Peyer's patch (tissue), 4 donors: ENCODE measurements around the gene CCDC157. TPM values are rescaled to one million over a fixed set of nuclear protein-coding genes. Genes with fewer than 3 reads are reported as not detected.

ENCODE experiments used
- DNase-seq, 3 donors: peaks; one replicate each; pipeline ENCODE4 v3.0.0-alpha.2; 2017 to 2019
- H3K27ac ChIP-seq, 4 donors: fragments of 200-600 bp; sonication (generic); one replicate each; pipeline ENCODE4 v1.5.1; 2016 to 2019
- H3K27me3 ChIP-seq, 2 donors: fragments of 200-600 bp; sonication (generic); one replicate each; pipeline ENCODE4 v1.5.1; 2019
- H3K36me3 ChIP-seq, 3 donors: fragments of 200-600 bp; sonication (generic); one replicate each; pipeline ENCODE4 v1.5.1; 2016 to 2019
- H3K4me1 ChIP-seq, 4 donors: fragments of 200-600 bp; sonication (generic); one replicate each; pipeline ENCODE4 v1.5.1; 2016 to 2019
- H3K4me3 ChIP-seq, 4 donors: fragments of 200-600 bp; sonication (generic); 1 replicate in 3 of 4; 2 replicates in 1 of 4; pipeline ENCODE4 v1.5.1; 2016 to 2019; ENCODE audit warnings: mild to moderate bottlenecking in 1 of 4
- H3K9me3 ChIP-seq, 4 donors: fragments of 200-600 bp; sonication (generic); one replicate each; pipeline ENCODE4 v1.5.1; 2016 to 2019; ENCODE audit warnings: mild to moderate bottlenecking in 1 of 4
- CTCF ChIP-seq, 6 experiments: fragments of 450-650 bp in 4 of 6; fragments of 200-600 bp in 2 of 6; sonication (generic) in 1 of 6; IDR thresholded peaks; one replicate each; pipeline ENCODE4 v1.5.1; 2017 to 2019; ENCODE audit warnings: antibody characterized with exemption in 6 of 6, mild to moderate bottlenecking in 3 of 6, moderate library complexity in 1 of 6
- POLR2A ChIP-seq, 2 donors: fragments of 450-650 bp; IDR thresholded peaks; one replicate each; pipeline ENCODE4 v1.5.1; 2017; ENCODE audit warnings: antibody characterized with exemption in 2 of 2, mild to moderate bottlenecking in 2 of 2, moderate library complexity in 2 of 2
- total RNA-seq, 4 donors: library from RNA; depleted of rRNA; stranded (reverse); fragments of >200 nt; gene quantifications; one replicate each; pipeline ENCODE4 v1.1.0, GENCODE V29; 2016

CCDC157 gene
- total RNA-seq, 4 donors from 2014 or later: 3.5 to 8.8 (median 6.9) TPM

DNA sequence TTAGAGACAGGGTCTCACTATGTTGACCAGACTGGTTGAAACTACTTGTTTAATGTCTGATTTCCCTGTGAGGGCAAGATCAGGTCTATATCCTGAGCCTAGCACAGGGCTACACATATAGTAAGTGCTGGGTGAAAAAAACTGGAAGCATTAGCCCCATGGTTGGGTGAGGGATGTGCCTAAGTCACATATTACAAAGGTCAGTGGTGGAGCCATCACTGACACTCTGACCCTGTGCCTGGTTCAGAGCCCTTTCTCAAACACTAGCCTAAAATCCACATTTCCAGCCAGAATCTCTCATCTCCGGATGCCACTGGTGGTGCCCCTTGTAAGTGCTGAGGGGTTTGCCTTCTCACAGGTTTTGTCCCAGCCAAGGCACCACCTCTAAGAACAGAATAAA lies 39.0 kb upstream of the CCDC157 start:
- Histone ChIP-seq H3K9me3 (no peaks in the 10 kb centered on the region), H3K4me1 (peaks cover 2 to 32% (median 23%) of the 10 kb centered on the region in 4 donors), H3K27me3 (no peaks in the 10 kb centered on the region), H3K4me3 (no peak overlapping the region), H3K36me3 (no peaks in the 10 kb centered on the region), H3K27ac (peak overlapping the region in 2 of 4 donors; percentile 9 to 25)
- no peak for DNase-seq
- no peak for TF ChIP-seq POLR2A (IDR thresholded peaks at IDR 0.05)

DNA sequence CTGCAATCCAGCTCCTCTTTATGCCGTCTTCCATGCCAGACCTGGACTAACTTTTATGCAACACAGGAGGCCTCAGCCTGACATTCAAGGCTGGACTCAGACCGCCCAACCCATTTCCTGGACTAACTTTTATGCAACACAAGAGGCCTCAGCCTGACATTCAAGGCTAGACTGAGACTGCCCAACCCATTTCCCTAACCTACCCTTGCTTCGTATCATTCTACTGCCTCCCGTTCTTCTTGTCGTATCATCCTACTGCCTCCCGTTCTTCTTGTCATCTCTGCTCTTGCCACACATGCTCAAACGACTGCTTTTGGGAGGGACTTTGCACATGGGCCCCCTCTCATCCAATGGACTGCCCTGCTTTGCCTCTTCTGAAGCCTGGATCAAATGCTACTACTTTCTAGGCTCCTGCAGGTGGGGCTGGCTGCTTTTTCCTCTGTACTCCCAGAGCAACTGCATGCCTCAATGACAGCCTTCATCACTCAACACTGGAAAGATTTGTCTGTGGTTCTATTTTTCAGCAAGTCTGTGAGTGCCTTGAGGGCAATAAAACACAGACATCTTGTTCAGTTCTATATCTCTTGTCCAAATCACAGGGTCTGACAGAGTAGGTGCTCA lies 37.9 kb upstream of the CCDC157 start:
- Histone ChIP-seq H3K9me3 (no peaks in the 10 kb centered on the region), H3K4me1 (peaks cover 0 to 34% (median 20%) of the 10 kb centered on the region in 4 donors), H3K27ac (no peak overlapping the region), H3K27me3 (no peaks in the 10 kb centered on the region), H3K36me3 (no peaks in the 10 kb centered on the region), H3K4me3 (no peak overlapping the region)
- no peak for TF ChIP-seq POLR2A (IDR thresholded peaks at IDR 0.05)
- no peak for TF ChIP-seq CTCF (IDR thresholded peaks at IDR 0.05)
- no peak for DNase-seq

DNA sequence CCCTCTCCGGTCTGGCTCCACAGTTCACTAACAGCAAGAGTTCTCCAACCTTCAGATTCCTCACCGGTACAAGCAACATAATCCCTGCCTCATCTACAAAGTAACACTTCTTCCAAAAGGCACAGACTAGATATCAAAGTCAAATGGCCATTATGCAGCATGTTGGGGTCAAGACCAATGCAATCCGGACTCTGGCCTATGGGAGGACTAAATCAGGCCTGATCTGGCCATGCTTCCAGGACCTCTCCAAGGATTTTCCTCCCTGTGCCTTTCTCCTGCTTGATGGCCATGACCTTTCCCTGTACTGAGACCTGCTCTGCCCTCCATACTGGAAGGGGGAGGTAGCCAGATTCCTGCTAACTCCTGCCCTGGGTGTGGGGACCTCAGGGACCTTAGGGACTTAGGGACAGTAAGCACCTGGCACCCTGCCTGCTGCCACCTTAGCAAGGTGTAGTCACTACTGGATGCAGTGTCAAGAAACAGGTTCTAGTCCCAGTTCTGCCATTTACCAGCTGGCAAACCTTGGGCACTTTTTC lies 36.7 kb upstream of the CCDC157 start:
- no peaks in the 10 kb centered on the region for H3K9me3 ChIP-seq
- H3K36me3 ChIP-seq: no peaks in the 10 kb centered on the region
- TF ChIP-seq CTCF (IDR thresholded peaks at IDR 0.05): no peak
- TF ChIP-seq POLR2A (IDR thresholded peaks at IDR 0.05): no peak
- H3K4me1 ChIP-seq: peaks cover 0 to 36% (median 21%) of the 10 kb centered on the region in 4 donors
- no peak overlapping the region for H3K27ac ChIP-seq
- no peaks in the 10 kb centered on the region for H3K27me3 ChIP-seq
- DNase-seq: no peak
- no peak overlapping the region for H3K4me3 ChIP-seq

DNA sequence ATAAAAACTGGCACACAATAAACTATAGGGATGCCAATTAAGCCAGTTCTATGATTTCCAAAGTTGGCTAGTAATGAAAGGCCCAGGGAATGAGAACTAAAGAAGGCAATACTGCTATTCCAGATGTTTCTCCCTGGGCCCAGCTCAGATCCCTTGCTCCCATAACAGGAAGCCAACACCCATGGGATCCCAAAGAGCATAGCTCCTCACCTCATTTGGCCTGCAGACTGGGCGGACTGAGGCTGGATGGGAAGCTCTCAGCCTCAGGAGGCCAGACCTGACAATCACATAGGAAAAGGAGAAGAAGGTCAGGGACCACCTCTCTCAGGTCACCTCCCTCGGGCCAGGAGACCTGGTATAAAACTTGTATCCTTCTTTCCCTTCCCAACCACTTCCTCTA lies 35.3 kb upstream of the CCDC157 start:
- Histone ChIP-seq H3K4me1 (peaks cover 0 to 32% (median 21%) of the 10 kb centered on the region in 4 donors), H3K9me3 (no peaks in the 10 kb centered on the region), H3K4me3 (no peak overlapping the region), H3K27ac (no peak overlapping the region), H3K27me3 (no peaks in the 10 kb centered on the region), H3K36me3 (no peaks in the 10 kb centered on the region)
- DNase-seq: no peak
- TF ChIP-seq CTCF (IDR thresholded peaks at IDR 0.05) (no peak), POLR2A (IDR thresholded peaks at IDR 0.05) (no peak)

DNA sequence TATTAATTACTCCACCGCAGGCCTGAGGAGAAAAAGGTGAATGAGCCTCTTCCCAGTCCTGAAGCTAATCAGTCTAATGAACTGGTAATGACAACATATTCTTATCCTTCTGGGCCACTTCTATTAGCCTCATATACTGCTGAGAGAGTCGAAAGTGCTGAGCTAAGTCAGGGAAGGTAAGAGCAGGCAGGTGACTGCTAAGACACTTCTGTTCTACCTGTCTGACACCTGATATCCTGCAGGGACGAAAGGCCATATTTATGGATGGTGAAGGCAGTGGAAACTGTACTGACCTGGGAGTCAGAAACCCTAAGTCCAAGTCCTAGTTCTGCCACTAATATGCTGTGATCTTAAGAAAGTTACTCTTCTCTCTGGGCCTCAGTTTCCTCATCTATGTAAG lies 33.6 kb upstream of the CCDC157 start:
- no peaks in the 10 kb centered on the region for H3K9me3 ChIP-seq
- peaks cover 0 to 36% (median 24%) of the 10 kb centered on the region in 4 donors for H3K4me1 ChIP-seq

More for the DNA sequence above, 33.6 kb upstream of the CCDC157 start:
- no peak overlapping the region for H3K4me3 ChIP-seq
- no peaks in the 10 kb centered on the region for H3K27me3 ChIP-seq
- TF ChIP-seq POLR2A (IDR thresholded peaks at IDR 0.05) (no peak), CTCF (IDR thresholded peaks at IDR 0.05) (no peak)
- no peak for DNase-seq
- H3K36me3 ChIP-seq: no peaks in the 10 kb centered on the region
- no peak overlapping the region for H3K27ac ChIP-seq
